ENCODE data around the gene ABHD17C. TPM values are rescaled to one million over a fixed set of nuclear protein-coding genes. Genes with fewer than 3 reads are reported as not detected.

ABHD17C gene
- total RNA-seq, 2 donors from 2014 or later = 20.9 to 21.5 TPM

DNA sequence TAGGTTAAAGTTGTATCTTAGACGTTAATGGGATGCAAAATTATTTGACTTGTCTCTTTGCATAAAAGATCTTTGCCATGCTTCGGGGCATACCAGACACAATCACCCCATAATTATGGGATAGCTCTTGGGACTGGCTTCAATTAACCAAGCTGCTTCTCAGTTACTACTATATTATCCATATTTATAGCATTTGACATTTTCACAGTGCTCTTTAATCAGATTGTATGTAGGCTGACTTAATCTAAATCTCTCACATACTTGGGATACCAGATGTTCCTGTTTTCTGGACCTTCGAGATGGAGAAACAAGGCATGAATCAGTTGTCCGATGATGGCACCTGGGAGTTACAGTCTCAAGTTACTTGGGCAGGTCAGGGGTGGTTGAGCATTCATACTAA is 27.2 kb upstream of the ABHD17C start:
- Mint-ChIP-seq H3K27me3 (ENCODE audit: insufficient read depth) (peaks cover 4% of the 10 kb centered on the region), H3K9me3 (no peaks in the 10 kb centered on the region), H3K36me3 (ENCODE audit: low read depth) (no peaks in the 10 kb centered on the region), H3K27ac (no peak overlapping the region), H3K4me3 (no peak overlapping the region), H3K4me1 (no peaks in the 10 kb centered on the region)
- DNase-seq = no peak
- WGBS, 2 experiments (ENCODE audit: insufficient coverage in 1 of 2, insufficient read length in 1 of 2) = 93 to 97% methylated on average over 3 to 4 of the region's 4 CpGs
- H3K36me3 ChIP-seq (ENCODE audit: control insufficient read depth, insufficient read depth, low read length) = no peaks in the 10 kb centered on the region
- H3K27me3 ChIP-seq (ENCODE audit: control insufficient read depth, insufficient read depth, low read length, poor library complexity, severe bottlenecking) = no peaks in the 10 kb centered on the region
- H3K9ac ChIP-seq (ENCODE audit: extremely low read depth, low read length, poor library complexity, severe bottlenecking) = no peak overlapping the region
- H3K4me1 ChIP-seq (ENCODE audit: control insufficient read depth, insufficient read depth, low read length) = peaks cover 7% of the 10 kb centered on the region
- no peak overlapping the region for H3K4me3 ChIP-seq (ENCODE audit: low read length)
- no peak overlapping the region for H3K27ac ChIP-seq (ENCODE audit: low read depth, low read length)
- H3K9me3 ChIP-seq (ENCODE audit: control insufficient read depth, low read length) = peaks cover 8% of the 10 kb centered on the region
- TF ChIP-seq, protein P1, sequence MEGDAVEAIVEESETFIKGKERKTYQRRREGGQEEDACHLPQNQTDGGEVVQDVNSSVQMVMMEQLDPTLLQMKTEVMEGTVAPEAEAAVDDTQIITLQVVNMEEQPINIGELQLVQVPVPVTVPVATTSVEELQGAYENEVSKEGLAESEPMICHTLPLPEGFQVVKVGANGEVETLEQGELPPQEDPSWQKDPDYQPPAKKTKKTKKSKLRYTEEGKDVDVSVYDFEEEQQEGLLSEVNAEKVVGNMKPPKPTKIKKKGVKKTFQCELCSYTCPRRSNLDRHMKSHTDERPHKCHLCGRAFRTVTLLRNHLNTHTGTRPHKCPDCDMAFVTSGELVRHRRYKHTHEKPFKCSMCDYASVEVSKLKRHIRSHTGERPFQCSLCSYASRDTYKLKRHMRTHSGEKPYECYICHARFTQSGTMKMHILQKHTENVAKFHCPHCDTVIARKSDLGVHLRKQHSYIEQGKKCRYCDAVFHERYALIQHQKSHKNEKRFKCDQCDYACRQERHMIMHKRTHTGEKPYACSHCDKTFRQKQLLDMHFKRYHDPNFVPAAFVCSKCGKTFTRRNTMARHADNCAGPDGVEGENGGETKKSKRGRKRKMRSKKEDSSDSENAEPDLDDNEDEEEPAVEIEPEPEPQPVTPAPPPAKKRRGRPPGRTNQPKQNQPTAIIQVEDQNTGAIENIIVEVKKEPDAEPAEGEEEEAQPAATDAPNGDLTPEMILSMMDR (conservative IDR thresholded peaks at IDR 0.05) = no peak

DNA sequence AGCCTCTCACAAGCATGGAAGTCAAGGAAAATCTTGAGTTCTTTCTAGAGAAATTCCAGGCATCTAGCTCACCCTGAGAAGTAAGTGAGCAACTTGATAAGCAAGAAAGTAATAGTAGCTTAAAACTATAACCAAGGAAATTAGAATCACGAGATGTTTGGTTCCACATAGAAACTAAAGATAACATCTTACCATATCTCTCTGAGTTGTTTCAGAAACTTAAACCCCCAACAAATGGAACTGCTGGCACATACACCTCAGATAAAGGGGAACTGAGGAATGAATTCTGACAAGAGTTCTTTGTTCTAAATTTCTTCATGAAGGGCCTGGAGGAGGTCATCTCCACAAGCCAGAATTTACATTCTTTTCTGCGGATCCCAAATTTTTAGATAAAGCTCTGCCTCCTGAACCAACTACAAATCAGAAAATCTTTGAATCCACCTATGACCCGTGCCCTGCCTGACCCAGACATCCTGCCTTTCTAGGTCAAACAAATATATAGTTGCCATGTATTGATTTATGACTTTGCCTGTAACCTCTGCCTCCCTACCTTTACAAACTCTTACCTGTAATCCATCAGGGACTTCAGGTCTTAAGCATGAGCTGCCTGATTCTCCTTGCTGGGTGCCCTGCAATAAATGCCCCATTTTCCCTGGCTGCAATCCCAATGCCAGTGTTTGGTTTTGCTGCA is 26.4 kb upstream of the ABHD17C start:
- Mint-ChIP-seq H3K4me1 (peaks cover 1% of the 10 kb centered on the region), H3K27me3 (ENCODE audit: insufficient read depth) (peaks cover 4% of the 10 kb centered on the region), H3K27ac (no peak overlapping the region)

DNA sequence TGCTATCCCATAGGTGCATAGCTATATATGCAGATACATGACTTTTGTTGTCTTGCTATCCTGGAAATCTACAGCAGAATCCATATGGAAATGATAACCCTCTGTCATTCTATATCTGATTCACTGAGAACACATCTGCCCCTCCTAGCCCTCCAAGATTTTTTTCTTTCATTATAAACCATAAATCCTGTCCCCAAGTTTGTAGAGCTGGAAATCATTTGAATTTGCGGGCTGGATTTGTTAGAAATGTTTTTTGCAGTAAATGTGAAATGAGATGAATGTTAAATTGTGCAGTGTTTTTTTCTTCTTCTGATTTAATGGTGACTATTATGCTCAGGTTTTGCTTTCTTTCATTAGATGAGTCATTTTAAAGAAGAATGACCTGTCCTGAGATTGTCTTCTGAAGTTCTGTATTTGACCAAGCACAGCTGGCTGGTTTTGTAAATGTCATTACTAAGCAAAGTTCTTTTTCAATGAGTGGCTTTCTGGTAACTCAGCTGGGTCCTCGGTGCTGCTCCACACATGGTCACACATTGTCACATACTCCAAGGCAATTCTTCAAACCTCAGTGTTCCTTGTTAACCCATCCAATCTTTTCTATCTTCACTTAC is 25.3 kb upstream of the ABHD17C start:
- H3K27me3 Mint-ChIP-seq (ENCODE audit: insufficient read depth) = peaks cover 4% of the 10 kb centered on the region
- no peak overlapping the region for H3K9ac ChIP-seq (ENCODE audit: extremely low read depth, low read length, poor library complexity, severe bottlenecking)
- H3K9me3 ChIP-seq (ENCODE audit: control insufficient read depth, low read length) = peaks cover 8% of the 10 kb centered on the region
- no peaks in the 10 kb centered on the region for H3K27me3 ChIP-seq (ENCODE audit: control insufficient read depth, insufficient read depth, low read length, poor library complexity, severe bottlenecking)
- no peak overlapping the region for H3K4me3 Mint-ChIP-seq
- no peaks in the 10 kb centered on the region for H3K36me3 ChIP-seq (ENCODE audit: control insufficient read depth, insufficient read depth, low read length)
- no peaks in the 10 kb centered on the region for H3K36me3 Mint-ChIP-seq (ENCODE audit: low read depth)
- H3K4me1 Mint-ChIP-seq = peaks cover 8% of the 10 kb centered on the region
- no peaks in the 10 kb centered on the region for H3K9me3 Mint-ChIP-seq
- no peak for DNase-seq
- no peak overlapping the region for H3K4me3 ChIP-seq (ENCODE audit: low read length)
- TF ChIP-seq, protein P1 (conservative IDR thresholded peaks at IDR 0.05) = no peak
- H3K27ac Mint-ChIP-seq = no peak overlapping the region
- 89 to 92% methylated on average over 2 of the region's 2 CpGs for WGBS, 2 experiments (ENCODE audit: insufficient coverage in 1 of 2, insufficient read length in 1 of 2)
- peaks cover 12% of the 10 kb centered on the region for H3K4me1 ChIP-seq (ENCODE audit: control insufficient read depth, insufficient read depth, low read length)
- no peak overlapping the region for H3K27ac ChIP-seq (ENCODE audit: low read depth, low read length)

More for the DNA sequence above, 26.4 kb upstream of the ABHD17C start:
- Histone ChIP-seq H3K36me3 (ENCODE audit: control insufficient read depth, insufficient read depth, low read length) (no peaks in the 10 kb centered on the region), H3K9me3 (ENCODE audit: control insufficient read depth, low read length) (peaks cover 8% of the 10 kb centered on the region), H3K27me3 (ENCODE audit: control insufficient read depth, insufficient read depth, low read length, poor library complexity, severe bottlenecking) (no peaks in the 10 kb centered on the region), H3K4me1 (ENCODE audit: control insufficient read depth, insufficient read depth, low read length) (peaks cover 5% of the 10 kb centered on the region), H3K9ac (ENCODE audit: extremely low read depth, low read length, poor library complexity, severe bottlenecking) (no peak overlapping the region), H3K27ac (ENCODE audit: low read depth, low read length) (no peak overlapping the region), H3K4me3 (ENCODE audit: low read length) (no peak overlapping the region)
- Mint-ChIP-seq H3K4me3 (no peak overlapping the region), H3K36me3 (ENCODE audit: low read depth) (no peaks in the 10 kb centered on the region), H3K9me3 (no peaks in the 10 kb centered on the region)
- WGBS, 2 experiments (ENCODE audit: insufficient coverage in 1 of 2, insufficient read length in 1 of 2) = 96 to 100% methylated on average over 1 to 3 of the region's 3 CpGs
- no peak for DNase-seq
- TF ChIP-seq, protein P1 (conservative IDR thresholded peaks at IDR 0.05) = no peak
